Smooth muscle cell (in vitro differentiated cells): ENCODE results near the gene PGC. TPM values are rescaled to one million over a fixed set of nuclear protein-coding genes. Genes with fewer than 3 reads are reported as not detected.

Experiments
- DNase-seq: peaks from one replicate; lab custom pipeline; 2025; ENCODE audit not compliant: unreplicated experiment; lab: John Stamatoyannopoulos, UW
- H2AFZ ChIP-seq: fragments of 200-600 bp; sonication (generic); 2 replicates; pipeline ENCODE4 v1.6.0; 2016; ENCODE audit warnings: antibody characterized with exemption, low read depth, mild to moderate bottlenecking
- H3F3A ChIP-seq: fragments of 200-600 bp; sonication (generic); 2 replicates; pipeline ENCODE4 v1.6.0; 2017; ENCODE audit warnings: antibody characterized with exemption, low read depth
- H3K27ac ChIP-seq: fragments of 200-600 bp; sonication (generic); 2 replicates; pipeline ENCODE4 v1.5.1; 2016; ENCODE audit warnings: low read depth, mild to moderate bottlenecking
- H3K27me3 ChIP-seq: fragments of 200-600 bp; sonication (generic); 2 replicates; pipeline ENCODE4 v1.6.1; 2016; ENCODE audit warnings: low read depth, mild to moderate bottlenecking
- H3K36me3 ChIP-seq: fragments of 200-600 bp; sonication (generic); 2 replicates; pipeline ENCODE4 v1.5.1; 2016; ENCODE audit warnings: low read depth
- H3K4me1 ChIP-seq: fragments of 200-600 bp; sonication (generic); 2 replicates; pipeline ENCODE4 v1.5.1; 2016; ENCODE audit warnings: low read depth
- H3K4me2 ChIP-seq: fragments of 200-600 bp; sonication (generic); 2 replicates; pipeline ENCODE4 v1.6.0; 2016; ENCODE audit warnings: mild to moderate bottlenecking
- H3K4me3 ChIP-seq: fragments of 200-600 bp; sonication (generic); 2 replicates; pipeline ENCODE4 v1.5.1; 2016; ENCODE audit warnings: mild to moderate bottlenecking
- H3K79me2 ChIP-seq: fragments of 200-600 bp; sonication (generic); 2 replicates; pipeline ENCODE4 v1.6.0; 2016; ENCODE audit warnings: low read depth, mild to moderate bottlenecking
- H3K9ac ChIP-seq: fragments of 200-600 bp; sonication (generic); 2 replicates; pipeline ENCODE4 v1.6.0; 2016; ENCODE audit warnings: low read depth
- H3K9me3 ChIP-seq: fragments of 200-600 bp; sonication (generic); replicated peaks from 2 replicates; pipeline ENCODE4 v1.5.1; 2016; ENCODE audit warnings: low read depth
- H4K20me1 ChIP-seq: fragments of 200-600 bp; sonication (generic); 2 replicates; pipeline ENCODE4 v1.6.0; 2016; ENCODE audit warnings: low read depth
- CTCF ChIP-seq: fragments of 200-600 bp; sonication (generic); IDR thresholded peaks from 2 replicates; pipeline ENCODE4 v1.5.1; 2017; ENCODE audit warnings: borderline replicate concordance, mild to moderate bottlenecking, antibody characterized with exemption; ENCODE audit not compliant: insufficient read depth, poor library complexity, severe bottlenecking
- WGBS: methylation state at CpG from one replicate; pipeline ENCODE4 v1.1.7; 2016; ENCODE audit warnings: low lambda C conversion rate; 5-methylcytosine and 5-hydroxymethylcytosine counted together
- polyA plus RNA-seq: library from polyadenylated mRNA; unstranded; fragments of >200 nt; fragmentation: Nextera tagmentation; extraction: Ambion mirVana; gene quantifications from 2 replicates; pipeline ENCODE4 v1.2.1, GENCODE V29; 2016
- total RNA-seq: library from RNA; depleted of rRNA; stranded (reverse); fragments of >200 nt; gene quantifications from 2 replicates; pipeline ENCODE4 v1.2.3, GENCODE V29; 2014

The PGC gene
- total RNA-seq (not detected in 2 replicates), polyA plus RNA-seq (not detected in 2 replicates)

- no peak for DNase-seq
- TF ChIP-seq CTCF: no peak
- no peaks in the 10 kb centered on the region for H3K27me3 ChIP-seq
- H3K27ac ChIP-seq: no peak within 1 kb of the TSS
- 84% methylated on average over 15 of the region's 15 CpGs for WGBS
- H4K20me1 ChIP-seq: no peaks in the 10 kb centered on the region
- H3K9ac ChIP-seq: no peak within 1 kb of the TSS
- no peak within 1 kb of the TSS for H3K4me2 ChIP-seq
- no peaks in the 10 kb centered on the region for H3K36me3 ChIP-seq
- no peaks in the 10 kb centered on the region for H3F3A ChIP-seq
- H2AFZ ChIP-seq: no peak within 1 kb of the TSS
- H3K4me1 ChIP-seq: no peaks in the 10 kb centered on the region
- no peaks in the 10 kb centered on the region for H3K9me3 ChIP-seq
- H3K79me2 ChIP-seq: no peaks in the 10 kb centered on the region
- no peak within 1 kb of the TSS for H3K4me3 ChIP-seq
Observed at GRCh38 chr6:41747256-41748101, at the start of gene PGC. TSS of gene PGC (minus strand) at chr6:41747397. CDS start at chr6:41747334, 63 bp downstream.

DNA sequence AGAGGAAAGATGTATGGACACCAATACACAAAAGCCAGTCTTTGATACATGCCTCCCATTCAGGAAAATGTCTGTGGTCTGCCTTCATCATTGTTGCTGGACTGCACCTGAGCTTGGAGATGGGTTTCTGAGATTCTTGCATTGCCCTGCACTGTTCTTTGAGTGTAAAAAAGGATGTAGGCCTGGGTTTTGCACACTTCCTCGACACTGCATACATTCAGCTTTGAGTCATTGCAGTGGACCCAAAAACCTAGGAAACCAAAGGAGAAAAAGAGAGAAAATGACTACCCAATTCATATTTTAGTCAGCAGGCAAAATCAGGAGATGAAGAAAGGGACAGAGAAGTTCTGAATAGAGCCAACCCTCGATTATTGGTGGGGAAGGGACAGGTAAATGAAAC is 49.3 kb upstream of the PGC start:
- no peaks in the 10 kb centered on the region for H3F3A ChIP-seq
- no peaks in the 10 kb centered on the region for H3K79me2 ChIP-seq
- H3K27me3 ChIP-seq: no peaks in the 10 kb centered on the region
- 96% methylated on average over 2 of the region's 2 CpGs for WGBS
- H3K4me3 ChIP-seq: no peak overlapping the region
- no peak overlapping the region for H3K9ac ChIP-seq
- no peak overlapping the region for H3K27ac ChIP-seq
- H3K9me3 ChIP-seq: no peaks in the 10 kb centered on the region
- no peak overlapping the region for H2AFZ ChIP-seq
- H3K4me2 ChIP-seq: no peak overlapping the region
- no peak for DNase-seq
- no peaks in the 10 kb centered on the region for H4K20me1 ChIP-seq
- no peak for TF ChIP-seq CTCF
- no peaks in the 10 kb centered on the region for H3K4me1 ChIP-seq
- H3K36me3 ChIP-seq: no peaks in the 10 kb centered on the region

GRCh38 chr6:41791984-41792383 is 44.8 kb upstream of the PGC start:
- Histone ChIP-seq H3K9me3 (no peaks in the 10 kb centered on the region), H3K9ac (no peak overlapping the region), H4K20me1 (no peaks in the 10 kb centered on the region), H3F3A (peaks cover 21% of the 10 kb centered on the region), H3K36me3 (peaks cover 5% of the 10 kb centered on the region), H3K27ac (no peak overlapping the region), H3K4me1 (no peaks in the 10 kb centered on the region), H2AFZ (no peak overlapping the region), H3K4me2 (no peak overlapping the region), H3K4me3 (no peak overlapping the region), H3K27me3 (no peaks in the 10 kb centered on the region), H3K79me2 (peaks cover 16% of the 10 kb centered on the region)
- no peak for DNase-seq
- 94% methylated on average over 4 of the region's 4 CpGs for WGBS
- TF ChIP-seq CTCF: no peak

DNA sequence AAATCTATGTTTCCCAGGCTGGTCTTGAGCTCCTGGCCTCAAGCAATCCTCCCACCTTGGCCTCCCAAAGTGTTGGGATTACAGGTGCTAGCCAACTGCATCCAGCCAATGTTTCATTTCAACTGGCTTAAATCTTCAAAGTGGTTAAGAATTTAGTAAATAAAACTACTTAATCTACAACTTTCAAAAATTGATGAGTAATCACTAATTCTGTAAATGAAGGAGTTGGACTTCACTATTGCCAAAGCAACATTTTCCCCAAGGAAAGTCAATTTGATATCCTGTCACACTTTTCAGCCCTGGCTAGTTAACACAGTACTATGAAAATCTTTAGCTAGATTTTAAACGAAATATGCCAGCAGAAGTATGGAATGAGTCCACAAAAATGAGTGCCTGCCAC is 44.1 kb upstream of the PGC start:
- Histone ChIP-seq H3K27me3 (no peaks in the 10 kb centered on the region), H3K4me3 (no peak overlapping the region), H3K9me3 (no peaks in the 10 kb centered on the region), H3F3A (peaks cover 21% of the 10 kb centered on the region), H2AFZ (no peak overlapping the region), H3K9ac (no peak overlapping the region), H3K36me3 (peaks cover 5% of the 10 kb centered on the region), H4K20me1 (no peaks in the 10 kb centered on the region), H3K4me2 (no peak overlapping the region), H3K4me1 (no peaks in the 10 kb centered on the region), H3K27ac (no peak overlapping the region), H3K79me2 (peaks cover 16% of the 10 kb centered on the region)
- WGBS: 84% methylated on average over 1 of the region's 1 CpG
- DNase-seq: no peak
- TF ChIP-seq CTCF: no peak
